Dedifferentiated amniotic fluid mesenchymal stem cell (primary cell): ENCODE data around the gene HSPA4L.

ENCODE experiments used
- DNase-seq: peaks from one replicate; pipeline ENCODE4 v3.0.0-alpha.2; 2016; ENCODE audit errors: extremely low spot score

The HSPA4L gene

DNA sequence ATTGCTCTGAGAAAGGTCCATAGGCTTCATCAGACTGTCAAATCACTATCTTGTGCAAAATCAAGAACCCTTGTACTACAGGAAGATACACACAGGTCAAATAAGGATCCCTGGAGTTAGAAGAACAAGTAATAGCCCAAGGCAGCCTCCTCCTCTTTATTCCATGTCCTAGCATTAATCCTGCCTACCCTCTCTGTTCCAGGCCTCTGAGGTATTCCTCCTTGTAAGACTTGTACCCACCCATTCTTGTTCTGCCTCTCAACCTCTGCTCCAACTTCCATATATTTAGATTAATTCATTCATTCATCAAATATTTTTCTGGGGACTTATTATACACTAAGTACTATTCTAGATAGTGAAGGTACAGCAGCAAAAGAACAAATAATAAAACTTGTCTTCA lies 88.2 kb downstream of the HSPA4L start:
- DNase-seq, result no peak

DNA sequence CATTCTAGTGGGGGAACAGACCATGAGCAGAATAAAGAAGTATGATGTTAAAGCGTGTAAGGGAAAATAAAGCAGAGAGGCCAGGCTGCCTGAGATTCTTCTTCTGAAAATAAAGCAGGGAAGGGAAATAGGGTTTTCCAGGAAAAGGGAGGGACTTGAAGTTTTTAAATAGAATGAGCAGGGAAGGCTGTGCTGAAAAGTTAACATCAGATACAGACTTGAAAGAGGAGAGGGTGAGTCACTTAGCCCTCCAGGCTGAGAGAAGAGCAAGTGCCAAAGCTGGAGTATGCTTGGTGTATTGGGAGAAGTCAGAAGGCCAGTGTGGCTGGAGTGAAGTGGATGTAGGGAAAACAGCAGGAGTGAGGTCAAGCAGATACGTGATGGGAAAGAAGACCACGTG lies 88.6 kb downstream of the HSPA4L start:
- peak; percentile 74 for DNase-seq

DNA sequence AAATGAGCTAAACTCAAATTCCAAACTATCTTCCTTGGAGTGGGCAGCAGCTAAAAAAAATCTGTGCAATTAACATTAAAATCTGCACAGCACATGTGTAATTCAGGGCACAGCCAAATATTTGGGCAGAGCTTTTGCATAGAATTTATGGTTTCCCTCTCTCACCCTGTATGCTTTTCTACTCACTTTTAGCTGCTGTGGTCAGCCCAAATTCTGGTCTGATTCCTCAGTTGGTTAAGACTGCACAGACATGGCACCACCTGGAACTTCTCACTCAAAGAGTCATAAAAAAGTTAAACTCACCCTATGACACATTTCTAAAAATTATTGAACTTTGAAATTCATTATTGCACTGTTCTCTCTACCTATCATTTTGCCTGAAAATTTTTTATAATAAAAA lies 93.7 kb downstream of the HSPA4L start:
- DNase-seq, result no peak

DNA sequence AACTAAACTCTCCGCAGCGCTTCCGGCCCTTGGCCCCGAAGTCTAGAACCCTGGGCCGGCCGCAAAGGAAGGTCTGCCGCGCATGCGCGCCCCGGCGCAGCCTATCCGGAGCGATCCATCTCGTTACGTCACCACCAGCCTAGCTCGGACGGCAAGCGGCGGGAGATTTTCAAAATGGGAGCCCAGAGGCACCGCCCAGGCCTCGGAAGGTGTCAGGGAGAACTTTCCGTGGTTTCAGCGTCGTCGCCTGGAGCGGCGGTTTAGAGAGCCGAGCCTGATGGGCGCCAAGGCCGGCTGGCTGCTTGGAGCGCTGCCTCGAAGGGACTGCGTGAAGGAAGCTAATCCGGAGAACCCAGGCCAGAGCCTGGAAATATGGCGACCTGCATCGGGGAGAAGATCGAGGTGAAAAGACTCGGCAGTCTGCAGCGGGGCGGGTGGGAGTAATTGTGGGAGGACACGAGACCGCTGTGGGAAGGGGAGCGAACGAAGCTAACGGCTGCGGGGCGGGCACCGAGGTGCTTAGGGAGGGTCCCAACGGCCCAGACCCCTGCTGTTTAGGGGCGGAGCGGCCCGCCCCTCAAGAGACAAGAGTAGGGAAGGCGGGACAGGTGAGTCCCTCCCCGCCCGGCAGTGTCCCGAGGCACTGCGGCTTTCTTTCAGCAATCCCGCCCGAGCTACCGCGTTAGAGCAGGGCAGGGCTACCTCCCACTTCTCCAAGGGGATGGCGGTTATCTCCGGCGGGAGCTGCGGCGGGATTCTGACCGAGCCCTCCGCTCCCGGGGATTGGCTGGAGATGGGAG lies 98.8 kb downstream of the HSPA4L start, which contains the start of gene PLK4:
PLK4 (plus strand) TSS at position 131 of the 800 bp plus-strand sequence; CDS start at position 373, 242 bp downstream.
- peak; percentile 93 for DNase-seq

DNA sequence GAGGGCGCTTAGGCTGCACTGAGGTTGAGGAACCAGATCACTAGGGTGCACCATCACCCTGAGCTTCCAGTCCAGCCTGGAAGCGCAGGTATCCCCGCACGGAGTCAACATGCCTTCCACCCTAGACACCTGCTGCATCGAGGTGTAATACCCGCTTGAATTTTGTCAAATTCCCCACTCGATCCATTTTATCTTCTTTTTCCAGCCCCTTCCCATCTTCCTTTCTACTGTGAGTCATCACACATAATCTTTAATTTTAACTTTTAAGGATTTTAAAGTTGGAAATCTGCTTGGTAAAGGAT lies 99.4 kb downstream of the HSPA4L start:
- no peak for DNase-seq

DNA sequence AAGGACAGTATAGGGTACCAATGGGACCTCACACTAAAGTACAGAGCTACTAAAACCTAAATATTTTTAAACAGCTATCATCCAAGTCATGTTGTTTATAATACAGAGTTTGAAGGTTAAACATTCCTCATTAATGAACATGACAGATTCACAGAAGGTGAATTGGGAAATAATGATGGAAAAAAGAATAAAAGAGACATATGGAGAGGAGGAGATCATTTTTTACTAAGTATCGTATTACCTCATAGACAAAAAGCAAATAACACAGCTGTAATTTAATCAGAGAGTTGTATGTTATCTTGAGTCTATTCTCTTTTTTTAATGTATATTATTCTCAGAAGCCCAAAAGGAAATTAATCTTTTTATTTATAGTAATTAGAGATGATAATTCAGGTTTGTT lies 106.4 kb downstream of the HSPA4L start:
- DNase-seq, result no peak

DNA sequence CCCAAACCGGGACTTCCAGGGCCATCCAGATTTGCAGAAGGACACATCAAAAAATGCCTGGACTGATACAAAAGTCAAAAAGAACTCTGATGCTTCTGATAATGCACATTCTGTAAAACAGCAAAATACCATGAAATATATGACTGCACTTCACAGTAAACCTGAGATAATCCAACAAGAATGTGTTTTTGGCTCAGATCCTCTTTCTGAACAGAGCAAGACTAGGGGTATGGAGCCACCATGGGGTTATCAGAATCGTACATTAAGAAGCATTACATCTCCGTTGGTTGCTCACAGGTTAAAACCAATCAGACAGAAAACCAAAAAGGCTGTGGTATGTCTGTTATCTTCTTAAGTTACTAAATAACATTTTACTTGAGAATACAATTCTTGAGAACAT lies 107.8 kb downstream of the HSPA4L start:
- DNase-seq, result no peak
